SU-DHL-6 (cell line): ENCODE results near the gene TNRC6B.

ENCODE experiments used
- H2AFZ ChIP-seq: fragments of 200-600 bp; sonication (generic); 2 replicates; pipeline ENCODE4 v1.6.1; 2014; ENCODE audit warnings: low read depth, mild to moderate bottlenecking, moderate library complexity, mixed read lengths, antibody characterized with exemption, low read length; ENCODE audit not compliant: severe bottlenecking
- H3F3A ChIP-seq: fragments of 200-600 bp; shearing (Covaris generic); 2 replicates; pipeline ENCODE4 v1.6.0; 2016; ENCODE audit warnings: antibody characterized with exemption, mild to moderate bottlenecking; ENCODE audit not compliant: insufficient read depth
- H3K27ac ChIP-seq: fragments of 200-600 bp; sonication (generic); 2 replicates; pipeline ENCODE4 v1.5.1; 2016; ENCODE audit warnings: low read depth, mild to moderate bottlenecking, low read length, moderate library complexity, mixed read lengths
- H3K27me3 ChIP-seq: fragments of 200-600 bp; sonication (generic), shearing (Covaris generic); 2 replicates; pipeline ENCODE4 v1.6.0; 2014; ENCODE audit warnings: mild to moderate bottlenecking, low read length
- H3K36me3 ChIP-seq: fragments of 200-600 bp; sonication (generic); 2 replicates; pipeline ENCODE4 v1.6.1; 2014; ENCODE audit warnings: mild to moderate bottlenecking, low read length, mixed read lengths
- H3K4me2 ChIP-seq: fragments of 300-600, 200-600 bp; shearing (Covaris generic), sonication (generic); 2 replicates; pipeline ENCODE4 v1.6.0; 2014; ENCODE audit warnings: low read length, low read depth, mild to moderate bottlenecking; ENCODE audit not compliant: poor library complexity, severe bottlenecking
- H3K4me3 ChIP-seq: fragments of 200-600 bp; sonication (generic); 2 replicates; pipeline ENCODE4 v1.5.1; 2014; ENCODE audit warnings: antibody characterized with exemption, low read length, mild to moderate bottlenecking, mixed read lengths; ENCODE audit not compliant: insufficient read depth, poor library complexity, severe bottlenecking
- H3K79me2 ChIP-seq: fragments of 200-600 bp; sonication (generic); 2 replicates; pipeline ENCODE4 v1.6.1; 2014; ENCODE audit warnings: mild to moderate bottlenecking, low read length, moderate library complexity; ENCODE audit not compliant: insufficient read depth
- H3K9ac ChIP-seq: fragments of 200-600 bp; sonication (generic); 2 replicates; pipeline ENCODE4 v1.7.0; 2014; ENCODE audit warnings: mild to moderate bottlenecking, low read length
- H3K9me2 ChIP-seq: fragments of 200-600 bp; sonication (generic); replicated peaks from 2 replicates; pipeline ENCODE4 v1.6.1; 2014; ENCODE audit warnings: low read length; ENCODE audit not compliant: insufficient read depth
- H3K9me3 ChIP-seq: fragments of 200-600 bp; sonication (generic); 2 replicates; pipeline ENCODE4 v1.6.1; 2014; ENCODE audit warnings: low read length, mixed read lengths; ENCODE audit not compliant: insufficient read depth
- H4K20me1 ChIP-seq: fragments of 200-600 bp; sonication (generic); 2 replicates; pipeline ENCODE4 v1.6.1; 2014; ENCODE audit warnings: low read depth, mild to moderate bottlenecking, antibody characterized with exemption, low read length, moderate library complexity, mixed read lengths
- CTCF ChIP-seq: fragments of 200-600 bp; sonication (generic); IDR thresholded peaks from one replicate; pipeline ENCODE4 v1.5.1; 2017; ENCODE audit warnings: antibody characterized with exemption, mild to moderate bottlenecking, low read length, moderate library complexity; ENCODE audit not compliant: insufficient read depth, poor library complexity, severe bottlenecking
- EZH2phosphoT487 ChIP-seq: fragments of 200-600 bp; sonication (generic), shearing (Covaris generic); conservative IDR thresholded peaks from 2 replicates; pipeline ENCODE4 v1.6.1; 2018; ENCODE audit warnings: mild to moderate bottlenecking, antibody characterized with exemption, low read length, moderate library complexity, mixed read lengths

TNRC6B gene

GRCh38 chr22:40334060-40334459 is 156.3 kb downstream of the TNRC6B start:
- H3F3A ChIP-seq = no peaks in the 10 kb centered on the region
- H2AFZ ChIP-seq = no peak overlapping the region
- no peak overlapping the region for H3K4me3 ChIP-seq
- no peak overlapping the region for H3K27ac ChIP-seq
- no peaks in the 10 kb centered on the region for H4K20me1 ChIP-seq
- H3K79me2 ChIP-seq = no peaks in the 10 kb centered on the region
- H3K9me2 ChIP-seq = no peaks in the 10 kb centered on the region
- no peak overlapping the region for H3K9ac ChIP-seq
- H3K9me3 ChIP-seq = no peaks in the 10 kb centered on the region
- no peaks in the 10 kb centered on the region for H3K36me3 ChIP-seq
- TF ChIP-seq EZH2phosphoT487 = no peak
- no peak for TF ChIP-seq CTCF
- H3K27me3 ChIP-seq = no peaks in the 10 kb centered on the region
- H3K4me2 ChIP-seq = no peak overlapping the region

- Histone ChIP-seq H3K36me3 (no peaks in the 10 kb centered on the region), H3K9me3 (no peaks in the 10 kb centered on the region), H3K4me2 (no peak overlapping the region), H3K27me3 (no peaks in the 10 kb centered on the region), H3K4me3 (no peak overlapping the region), H2AFZ (no peak overlapping the region), H3K27ac (no peak overlapping the region), H3K9ac (no peak overlapping the region), H4K20me1 (no peaks in the 10 kb centered on the region), H3K79me2 (no peaks in the 10 kb centered on the region), H3F3A (no peaks in the 10 kb centered on the region), H3K9me2 (no peaks in the 10 kb centered on the region)
- TF ChIP-seq EZH2phosphoT487 (no peak), CTCF (no peak)
Observed at GRCh38 chr22:40334899-40335298, 157.2 kb downstream of the TNRC6B start.

- Histone ChIP-seq H3K9ac (no peak overlapping the region), H4K20me1 (no peaks in the 10 kb centered on the region), H3K9me2 (no peaks in the 10 kb centered on the region), H3F3A (no peaks in the 10 kb centered on the region), H3K79me2 (no peaks in the 10 kb centered on the region), H3K4me2 (no peak overlapping the region), H2AFZ (no peak overlapping the region), H3K4me3 (no peak overlapping the region), H3K9me3 (no peaks in the 10 kb centered on the region), H3K27ac (no peak overlapping the region), H3K36me3 (no peaks in the 10 kb centered on the region), H3K27me3 (no peaks in the 10 kb centered on the region)
- no peak for TF ChIP-seq CTCF
- TF ChIP-seq EZH2phosphoT487 = no peak
Observed at GRCh38 chr22:40335358-40335757, 157.6 kb downstream of the TNRC6B start.

GRCh38 chr22:40340044-40340443 is 162.3 kb downstream of the TNRC6B start:
- TF ChIP-seq CTCF = no peak
- TF ChIP-seq EZH2phosphoT487 = no peak
- Histone ChIP-seq H3K36me3 (no peaks in the 10 kb centered on the region), H4K20me1 (no peaks in the 10 kb centered on the region), H2AFZ (no peak overlapping the region), H3K4me2 (no peak overlapping the region), H3K9me2 (no peaks in the 10 kb centered on the region), H3F3A (peaks cover 12% of the 10 kb centered on the region), H3K9me3 (no peaks in the 10 kb centered on the region), H3K4me3 (no peak overlapping the region), H3K27me3 (no peaks in the 10 kb centered on the region), H3K9ac (no peak overlapping the region), H3K27ac (no peak overlapping the region), H3K79me2 (no peaks in the 10 kb centered on the region)
